MCF 10A (cell line): ENCODE data around the gene SNHG17. TPM values are rescaled to one million over a fixed set of nuclear protein-coding genes. Genes with fewer than 3 reads are reported as not detected.

Experiments
- BruUV-seq: library from RNA; stranded (reverse); fragments of 400-500 nt; replicated peaks from 2 replicates; lab custom pipeline; 2021; lab: Mats Ljungman, UMichigan
- CTCF ChIA-PET: fragments of 300-600 bp; sonication (Branson Sonifier 250); formaldehyde crosslinking; extraction: SDS; loops from one replicate; lab custom pipeline; 2021; ENCODE audit warnings: antibody characterized with exemption, inconsistent platforms; lab: Yijun Ruan, JAX
- POLR2A ChIA-PET: fragments of 300-600, 350-650 bp; sonication (Branson Sonifier 250); formaldehyde crosslinking; extraction: SDS; loops from one replicate; lab custom pipeline; 2020; ENCODE audit warnings: antibody characterized with exemption, inconsistent platforms; lab: Yijun Ruan, JAX
- DNase-seq: peaks from one replicate; pipeline ENCODE4 v3.0.0-alpha.2; 2018; ENCODE audit not compliant: unreplicated experiment
- H3K27ac Mint-ChIP-seq: one replicate; pipeline ENCODE4 v1.8.0; 2022; ENCODE audit warnings: mild to moderate bottlenecking, low read depth, mixed read lengths; ENCODE audit not compliant: unreplicated experiment
- H3K27me3 Mint-ChIP-seq: one replicate; pipeline ENCODE4 v1.8.0; 2022; ENCODE audit warnings: mixed read lengths; ENCODE audit not compliant: insufficient read depth, unreplicated experiment
- H3K36me3 Mint-ChIP-seq: one replicate; pipeline ENCODE4 v1.8.0; 2022; ENCODE audit warnings: mild to moderate bottlenecking, moderate library complexity, mixed read lengths; ENCODE audit not compliant: insufficient read depth, unreplicated experiment
- H3K4me1 Mint-ChIP-seq: one replicate; pipeline ENCODE4 v1.8.0; 2022; ENCODE audit warnings: mixed read lengths; ENCODE audit not compliant: insufficient read depth, unreplicated experiment
- H3K4me3 Mint-ChIP-seq: one replicate; pipeline ENCODE4 v1.8.0; 2022; ENCODE audit warnings: mild to moderate bottlenecking, moderate library complexity, mixed read lengths; ENCODE audit not compliant: unreplicated experiment
- H3K9me3 Mint-ChIP-seq: one replicate; pipeline ENCODE4 v1.8.0; 2022; ENCODE audit warnings: mixed read lengths; ENCODE audit not compliant: unreplicated experiment
- intact Hi-C: fragments of 100-400 bp; cut with micrococcal nuclease; formaldehyde crosslinking; loops from 2 replicates; pipeline ENCODE4 v1.14.1; 2022
- total RNA-seq: library from RNA; stranded (reverse); gene quantifications from 2 replicates; pipeline ENCODE4 v1.2.3, GENCODE V29; 2022
- TF ChIP-seq, protein P1 (sequence below): fragments of 200-600 bp; IDR thresholded peaks from one replicate; pipeline ENCODE4 v1.8.0; 2022; ENCODE audit warnings: antibody characterized with exemption, mild to moderate bottlenecking; ENCODE audit not compliant: unreplicated experiment

SNHG17 gene
- total RNA-seq, 1 experiment from 2014 or later = 133 TPM

DNA sequence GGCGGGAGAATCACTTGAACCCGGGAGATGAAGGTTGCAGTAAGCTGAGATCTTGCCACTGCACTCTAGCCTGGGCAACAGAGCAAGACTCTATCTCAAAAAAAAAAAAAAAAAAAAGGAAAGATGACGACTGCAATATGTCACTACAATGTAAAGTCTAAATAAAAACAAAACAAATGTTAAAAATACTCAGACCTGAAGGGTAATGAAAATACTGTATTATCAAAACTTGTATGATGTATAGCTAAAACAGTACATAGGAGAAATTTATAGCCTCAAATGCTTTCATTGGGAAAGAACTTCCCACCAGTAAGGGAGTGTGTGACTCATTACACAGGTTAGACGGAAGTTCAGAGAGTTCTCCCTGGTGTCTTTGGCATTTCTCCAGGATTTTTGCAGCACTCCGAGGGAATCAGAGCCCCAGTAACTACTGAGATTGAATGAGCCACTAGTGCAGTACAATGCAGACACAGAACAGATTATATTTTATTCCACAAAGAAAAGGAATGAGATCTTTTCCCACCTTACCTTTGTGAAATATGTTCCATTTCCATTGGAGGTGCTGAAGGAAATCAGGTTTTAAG is 25.0 kb upstream of the SNHG17 start:
- no peaks in the 10 kb centered on the region for H3K9me3 Mint-ChIP-seq
- no TSS peak for BruUV-seq
- peaks cover 6% of the 10 kb centered on the region for H3K4me1 Mint-ChIP-seq
- peak; percentile 95 for DNase-seq
- intact Hi-C loops = no loop called here
- H3K27me3 Mint-ChIP-seq = no peaks in the 10 kb centered on the region
- CTCF ChIA-PET = interaction anchor here (0.8 kb wide), 3 partner anchors 13 to 861 kb away, joined by 3 to 4 read pairs (median 3); no protein-coding TSS in a partner anchor
- peak overlapping the region; percentile 66 for H3K27ac Mint-ChIP-seq
- POLR2A ChIA-PET = interaction anchor here (0.8 to 1.3 kb wide), 6 partner anchors 8 to 28 kb away, joined by 4 to 19 read pairs (median 7); partner anchors contain the start of genes RALGAPB and SNHG17
- TF ChIP-seq, protein P1, sequence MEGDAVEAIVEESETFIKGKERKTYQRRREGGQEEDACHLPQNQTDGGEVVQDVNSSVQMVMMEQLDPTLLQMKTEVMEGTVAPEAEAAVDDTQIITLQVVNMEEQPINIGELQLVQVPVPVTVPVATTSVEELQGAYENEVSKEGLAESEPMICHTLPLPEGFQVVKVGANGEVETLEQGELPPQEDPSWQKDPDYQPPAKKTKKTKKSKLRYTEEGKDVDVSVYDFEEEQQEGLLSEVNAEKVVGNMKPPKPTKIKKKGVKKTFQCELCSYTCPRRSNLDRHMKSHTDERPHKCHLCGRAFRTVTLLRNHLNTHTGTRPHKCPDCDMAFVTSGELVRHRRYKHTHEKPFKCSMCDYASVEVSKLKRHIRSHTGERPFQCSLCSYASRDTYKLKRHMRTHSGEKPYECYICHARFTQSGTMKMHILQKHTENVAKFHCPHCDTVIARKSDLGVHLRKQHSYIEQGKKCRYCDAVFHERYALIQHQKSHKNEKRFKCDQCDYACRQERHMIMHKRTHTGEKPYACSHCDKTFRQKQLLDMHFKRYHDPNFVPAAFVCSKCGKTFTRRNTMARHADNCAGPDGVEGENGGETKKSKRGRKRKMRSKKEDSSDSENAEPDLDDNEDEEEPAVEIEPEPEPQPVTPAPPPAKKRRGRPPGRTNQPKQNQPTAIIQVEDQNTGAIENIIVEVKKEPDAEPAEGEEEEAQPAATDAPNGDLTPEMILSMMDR = no peak
- H3K4me3 Mint-ChIP-seq = peak overlapping the region; percentile 52
- no peaks in the 10 kb centered on the region for H3K36me3 Mint-ChIP-seq

DNA sequence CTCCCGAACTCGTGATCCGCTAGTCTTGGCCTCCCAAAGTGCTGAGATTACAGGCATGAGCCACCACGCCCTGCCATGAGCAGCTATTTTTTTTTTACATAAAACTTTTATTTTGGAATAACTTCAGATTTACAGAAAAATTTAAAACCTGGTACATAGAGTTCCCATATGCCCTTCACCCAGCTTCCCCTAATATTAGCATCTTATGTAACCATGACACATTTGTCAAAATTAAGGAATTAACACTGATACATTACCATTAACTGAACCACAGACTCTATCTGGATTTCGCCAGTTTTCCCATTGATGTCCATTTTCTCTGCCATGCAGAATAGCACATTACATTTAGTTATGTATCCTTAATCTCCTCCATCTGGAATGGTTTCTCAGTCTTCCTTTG is 23.2 kb upstream of the SNHG17 start:
- peaks cover 6% of the 10 kb centered on the region for H3K4me1 Mint-ChIP-seq
- no TSS peak for BruUV-seq
- DNase-seq = no peak
- CTCF ChIA-PET = interaction anchor here (1.0 to 3.0 kb wide), 3 partner anchors 8 to 14 kb away, joined by 3 to 16 read pairs (median 14); partner anchors contain the start of gene RALGAPB
- H3K9me3 Mint-ChIP-seq = no peaks in the 10 kb centered on the region
- intact Hi-C loops = no loop called here
- no peak overlapping the region for H3K27ac Mint-ChIP-seq
- no peaks in the 10 kb centered on the region for H3K27me3 Mint-ChIP-seq
- no peak overlapping the region for H3K4me3 Mint-ChIP-seq
- TF ChIP-seq, protein P1 = no peak
- POLR2A ChIA-PET = interaction anchor here (0.8 to 2.8 kb wide), 4 partner anchors 8 to 23 kb away, joined by 4 to 22 read pairs (median 11); partner anchors contain the start of genes RALGAPB and SNHG17
- H3K36me3 Mint-ChIP-seq = no peaks in the 10 kb centered on the region

DNA sequence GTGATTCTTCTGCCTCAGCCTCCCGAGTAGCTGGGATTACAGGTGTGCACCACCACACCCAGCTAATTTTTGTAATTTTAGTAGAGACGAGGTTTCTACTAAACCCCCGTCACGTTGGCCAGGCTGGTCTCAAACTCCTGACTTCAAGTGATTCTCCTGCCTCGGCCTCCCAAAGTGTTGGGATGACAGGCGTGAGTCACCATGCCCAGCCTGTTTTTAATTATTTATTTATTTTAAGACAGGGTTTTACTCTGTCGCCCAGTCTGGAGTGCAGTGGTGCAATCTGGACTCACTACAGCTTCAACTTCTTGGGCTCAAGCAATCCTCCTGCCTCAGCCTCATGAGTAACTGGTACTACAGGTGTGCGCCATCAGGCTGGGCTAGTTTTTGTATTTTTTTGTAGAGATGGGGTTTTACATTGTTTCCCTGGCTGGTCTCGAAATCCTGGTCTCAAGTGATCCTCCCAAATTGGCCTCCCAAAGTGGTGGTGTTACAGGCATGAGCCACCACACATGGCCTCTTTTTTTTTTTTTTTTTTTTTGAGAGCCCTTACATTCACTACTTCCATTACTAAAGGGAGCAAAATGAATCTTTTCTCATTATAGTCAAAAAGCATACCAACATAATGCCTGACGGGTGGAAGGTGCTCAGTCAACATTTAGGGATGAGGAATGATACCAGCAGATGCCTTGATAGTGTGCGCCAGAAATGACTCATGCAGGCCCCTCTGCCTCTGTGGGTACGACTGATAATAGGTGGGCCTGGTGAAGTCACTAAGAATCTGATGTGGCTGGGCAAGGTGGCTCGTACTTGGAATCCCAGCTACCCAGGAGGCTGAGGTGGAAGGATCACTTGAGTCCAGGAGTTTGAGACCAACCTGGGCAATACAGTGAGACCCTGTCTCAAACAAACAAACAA is 19.7 kb upstream of the SNHG17 start:
- no peak overlapping the region for H3K4me3 Mint-ChIP-seq
- POLR2A ChIA-PET = interaction anchor here (1.1 to 3.6 kb wide), 6 partner anchors 8 to 20 kb away, joined by 4 to 26 read pairs (median 10); partner anchors contain the start of genes RALGAPB and SNHG17

More for the DNA sequence above, 19.7 kb upstream of the SNHG17 start:
- TF ChIP-seq, protein P1 = no peak
- BruUV-seq = no TSS peak
- Mint-ChIP-seq H3K9me3 (no peaks in the 10 kb centered on the region), H3K27ac (no peak overlapping the region), H3K27me3 (no peaks in the 10 kb centered on the region), H3K4me1 (peaks cover 7% of the 10 kb centered on the region), H3K36me3 (peaks cover 16% of the 10 kb centered on the region)
- CTCF ChIA-PET = interaction anchor here (0.8 to 2.7 kb wide), 4 partner anchors 9 to 20 kb away, joined by 3 to 12 read pairs (median 4); partner anchors contain the start of gene SNHG17
- intact Hi-C loops = no loop called here
- no peak for DNase-seq
